ENCODE measurements around the gene SOCS1. TPM values are rescaled to one million over a fixed set of nuclear protein-coding genes. Genes with fewer than 3 reads are reported as not detected.

SOCS1 gene
- total RNA-seq, 1 donor from 2014 or later: 11.1 TPM

DNA sequence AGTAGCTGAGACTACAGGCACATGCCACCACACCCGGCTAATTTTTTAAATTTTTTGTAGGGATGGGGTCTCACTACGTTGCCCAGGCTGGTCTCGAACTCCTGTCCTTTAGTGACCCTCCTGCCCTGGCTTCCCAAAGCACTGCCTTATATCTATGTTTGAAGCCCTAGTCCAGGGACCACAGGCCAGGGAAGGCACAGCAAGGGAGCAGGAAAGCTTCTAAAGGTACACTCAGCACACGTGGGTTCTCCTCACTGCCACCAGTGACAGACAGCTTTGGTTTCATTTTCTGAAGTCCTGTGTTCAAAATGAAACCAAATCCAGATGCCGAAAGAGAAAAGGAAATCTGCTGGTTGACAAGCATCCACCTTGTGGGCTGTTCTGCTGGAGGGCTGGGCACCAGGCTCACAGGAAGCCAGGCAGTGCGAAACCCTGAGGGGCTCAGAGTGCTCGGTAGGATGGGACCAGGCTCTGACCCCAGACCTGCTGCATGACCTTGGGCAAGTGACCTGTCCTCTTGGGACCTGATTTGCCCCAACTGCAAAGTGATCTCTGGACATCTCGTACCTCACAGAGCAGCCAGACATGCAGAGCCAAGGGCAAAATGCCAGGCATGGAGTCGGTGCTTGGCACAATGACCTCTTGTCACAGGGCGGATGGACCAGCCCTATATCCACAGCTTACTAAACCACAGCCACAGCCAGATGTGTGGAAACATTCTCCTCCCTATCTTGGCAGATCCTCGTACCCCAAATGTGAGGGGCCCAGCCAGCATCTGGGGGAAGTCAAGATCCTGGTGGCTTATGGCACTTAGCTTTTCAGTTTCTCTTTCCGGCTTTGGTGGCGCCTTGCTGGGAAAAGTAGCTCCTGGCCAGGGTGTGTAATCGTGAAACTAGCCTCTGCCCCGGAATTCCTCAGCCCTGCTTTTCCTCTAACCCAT, 2.8 kb upstream of the SOCS1 start:
- H3K27ac Mint-ChIP-seq (ENCODE audit: unreplicated experiment): no peak overlapping the region
- H3K27me3 Mint-ChIP-seq (ENCODE audit: unreplicated experiment): peaks cover 12% of the 10 kb centered on the region
- no peaks in the 10 kb centered on the region for H3K36me3 Mint-ChIP-seq (ENCODE audit: unreplicated experiment)
- TF ChIP-seq, protein P1, sequence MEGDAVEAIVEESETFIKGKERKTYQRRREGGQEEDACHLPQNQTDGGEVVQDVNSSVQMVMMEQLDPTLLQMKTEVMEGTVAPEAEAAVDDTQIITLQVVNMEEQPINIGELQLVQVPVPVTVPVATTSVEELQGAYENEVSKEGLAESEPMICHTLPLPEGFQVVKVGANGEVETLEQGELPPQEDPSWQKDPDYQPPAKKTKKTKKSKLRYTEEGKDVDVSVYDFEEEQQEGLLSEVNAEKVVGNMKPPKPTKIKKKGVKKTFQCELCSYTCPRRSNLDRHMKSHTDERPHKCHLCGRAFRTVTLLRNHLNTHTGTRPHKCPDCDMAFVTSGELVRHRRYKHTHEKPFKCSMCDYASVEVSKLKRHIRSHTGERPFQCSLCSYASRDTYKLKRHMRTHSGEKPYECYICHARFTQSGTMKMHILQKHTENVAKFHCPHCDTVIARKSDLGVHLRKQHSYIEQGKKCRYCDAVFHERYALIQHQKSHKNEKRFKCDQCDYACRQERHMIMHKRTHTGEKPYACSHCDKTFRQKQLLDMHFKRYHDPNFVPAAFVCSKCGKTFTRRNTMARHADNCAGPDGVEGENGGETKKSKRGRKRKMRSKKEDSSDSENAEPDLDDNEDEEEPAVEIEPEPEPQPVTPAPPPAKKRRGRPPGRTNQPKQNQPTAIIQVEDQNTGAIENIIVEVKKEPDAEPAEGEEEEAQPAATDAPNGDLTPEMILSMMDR (IDR thresholded peaks at IDR 0.05; ENCODE audit: partially characterized antibody, unreplicated experiment): no peak
- DNase-seq: no peak
- H3K9me3 Mint-ChIP-seq (ENCODE audit: unreplicated experiment): peaks cover 9% of the 10 kb centered on the region
- H3K4me1 Mint-ChIP-seq (ENCODE audit: low read depth, unreplicated experiment): peaks cover 2% of the 10 kb centered on the region
- no peak overlapping the region for H3K4me3 Mint-ChIP-seq (ENCODE audit: unreplicated experiment)

DNA sequence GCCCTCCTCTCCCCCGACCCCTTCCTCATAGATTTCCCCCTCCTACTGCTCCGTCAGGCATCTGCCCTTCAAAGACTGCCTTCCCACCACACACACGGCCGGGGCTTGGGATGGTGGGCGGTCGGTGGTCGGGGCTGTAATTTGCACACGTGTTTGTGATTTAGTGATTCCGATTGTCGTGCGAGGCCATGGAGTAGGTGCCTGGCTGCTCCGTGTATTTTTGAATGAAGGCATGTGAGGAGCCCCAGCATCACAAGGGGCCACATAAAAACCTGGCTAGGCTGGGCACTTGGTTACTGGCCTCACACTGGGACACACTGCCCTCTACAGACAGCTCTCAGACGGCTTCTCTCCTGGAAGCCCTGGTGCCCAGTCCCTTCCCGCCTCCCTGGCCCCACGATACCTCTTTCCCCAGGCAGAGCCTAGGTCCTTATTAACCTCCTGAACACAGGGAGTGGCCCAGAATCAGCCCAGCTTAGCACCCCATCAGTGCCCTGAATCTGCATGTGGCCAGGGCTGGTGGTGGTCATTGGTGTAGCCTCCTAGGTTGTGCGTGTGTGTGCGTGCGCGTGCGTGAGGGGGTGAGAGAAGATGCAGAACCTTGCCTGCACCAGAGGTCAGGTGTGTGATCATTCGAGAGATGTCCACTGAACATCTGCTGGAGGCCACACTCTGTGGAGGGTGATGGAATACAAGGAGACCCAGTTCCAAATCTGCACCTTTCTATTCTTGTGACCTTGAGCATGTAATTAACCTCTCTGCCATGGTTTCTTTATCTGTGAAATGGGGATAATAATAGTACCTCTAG, 1.3 kb upstream of the SOCS1 start:
- TF ChIP-seq, protein P1 (IDR thresholded peaks at IDR 0.05; ENCODE audit: partially characterized antibody, unreplicated experiment): peak; percentile 47
- Mint-ChIP-seq H3K27ac (ENCODE audit: unreplicated experiment) (peak overlapping the region; percentile 77), H3K4me3 (ENCODE audit: unreplicated experiment) (peak overlapping the region; percentile 85), H3K36me3 (ENCODE audit: unreplicated experiment) (no peaks in the 10 kb centered on the region), H3K9me3 (ENCODE audit: unreplicated experiment) (peaks cover 11% of the 10 kb centered on the region), H3K27me3 (ENCODE audit: unreplicated experiment) (peaks cover 12% of the 10 kb centered on the region), H3K4me1 (ENCODE audit: low read depth, unreplicated experiment) (peaks cover 9% of the 10 kb centered on the region)
- peak; percentile 76 for DNase-seq

DNA sequence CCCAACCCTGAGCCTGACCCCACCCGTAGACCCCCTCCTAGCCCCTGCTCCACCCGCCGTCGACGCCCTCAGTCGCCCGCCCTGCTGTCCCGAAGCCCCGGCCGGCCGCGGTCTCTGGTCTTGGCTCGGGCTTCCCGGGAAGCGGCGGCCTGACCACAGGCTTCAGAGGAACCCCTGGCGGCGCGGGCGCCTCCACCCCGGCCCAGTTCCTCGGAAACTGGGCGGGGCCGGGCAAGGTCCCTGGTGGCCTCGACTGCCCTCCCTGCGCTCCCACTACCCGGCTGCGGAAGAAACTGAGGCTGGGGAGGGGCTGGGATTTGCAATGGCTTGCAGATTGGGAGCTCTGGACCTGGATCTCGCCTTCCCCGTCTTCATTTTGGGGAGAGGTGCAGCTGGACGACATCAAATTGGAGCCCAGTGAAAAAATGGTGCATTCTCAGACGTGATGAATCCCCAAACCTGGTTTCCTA, 692 bp upstream of the SOCS1 start:
- Mint-ChIP-seq H3K4me1 (ENCODE audit: low read depth, unreplicated experiment) (peaks cover 13% of the 10 kb centered on the region), H3K27ac (ENCODE audit: unreplicated experiment) (peak overlapping the region; percentile 88), H3K9me3 (ENCODE audit: unreplicated experiment) (peaks cover 11% of the 10 kb centered on the region), H3K27me3 (ENCODE audit: unreplicated experiment) (peaks cover 12% of the 10 kb centered on the region), H3K36me3 (ENCODE audit: unreplicated experiment) (no peaks in the 10 kb centered on the region), H3K4me3 (ENCODE audit: unreplicated experiment) (peak overlapping the region; percentile 86)
- DNase-seq: peak; percentile 80
- TF ChIP-seq, protein P1 (IDR thresholded peaks at IDR 0.05; ENCODE audit: partially characterized antibody, unreplicated experiment): no peak

DNA sequence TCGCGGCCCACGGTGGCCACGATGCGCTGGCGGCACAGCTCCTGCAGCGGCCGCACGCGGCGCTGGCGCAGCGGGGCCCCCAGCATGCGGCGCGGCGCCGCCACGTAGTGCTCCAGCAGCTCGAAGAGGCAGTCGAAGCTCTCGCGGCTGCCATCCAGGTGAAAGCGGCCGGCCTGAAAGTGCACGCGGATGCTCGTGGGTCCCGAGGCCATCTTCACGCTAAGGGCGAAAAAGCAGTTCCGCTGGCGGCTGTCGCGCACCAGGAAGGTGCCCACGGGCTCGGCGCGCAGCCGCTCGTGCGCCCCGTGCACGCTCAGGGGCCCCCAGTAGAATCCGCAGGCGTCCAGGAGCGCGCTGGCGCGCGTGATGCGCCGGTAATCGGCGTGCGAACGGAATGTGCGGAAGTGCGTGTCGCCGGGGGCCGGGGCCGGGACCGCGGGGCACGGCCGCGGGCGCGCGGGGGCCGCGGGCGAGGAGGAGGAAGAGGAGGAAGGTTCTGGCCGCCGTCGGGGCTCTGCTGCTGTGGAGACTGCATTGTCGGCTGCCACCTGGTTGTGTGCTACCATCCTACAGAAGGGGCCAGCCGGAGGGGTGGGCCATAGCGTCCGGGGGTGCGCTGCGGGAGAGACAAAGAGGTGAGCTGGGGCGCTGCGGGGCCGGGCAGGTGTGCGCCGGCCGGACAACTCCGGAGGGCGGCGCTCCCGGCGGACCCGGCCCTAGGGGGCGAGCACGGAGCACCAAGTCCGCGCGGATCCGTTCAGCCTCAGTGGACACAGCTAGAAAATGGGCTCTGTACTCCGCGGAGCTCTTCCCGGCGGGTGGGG, 879 bp downstream of the SOCS1 start:
- Mint-ChIP-seq H3K36me3 (ENCODE audit: unreplicated experiment) (no peaks in the 10 kb centered on the region), H3K9me3 (ENCODE audit: unreplicated experiment) (peaks cover 11% of the 10 kb centered on the region), H3K4me1 (ENCODE audit: low read depth, unreplicated experiment) (peaks cover 13% of the 10 kb centered on the region), H3K4me3 (ENCODE audit: unreplicated experiment) (peak overlapping the region; percentile 81), H3K27me3 (ENCODE audit: unreplicated experiment) (peaks cover 16% of the 10 kb centered on the region), H3K27ac (ENCODE audit: unreplicated experiment) (no peak overlapping the region)
- TF ChIP-seq, protein P1 (IDR thresholded peaks at IDR 0.05; ENCODE audit: partially characterized antibody, unreplicated experiment): no peak
- peak; percentile 65 for DNase-seq
